AG04449 (cell line): ENCODE measurements around the gene CFAP97D1.
A peak's percentile ranks its signal among the peaks of the same experiment; 100 is the strongest.
"Not testable (repeated sequence)": the region's sequence is repeated elsewhere in the genome, so short reads cannot be mapped to it uniquely, and the experiment has no call there.

Experiments used
- CTCF ChIA-PET: fragments of 350-600 bp; formaldehyde crosslinking; extraction: SDS; loops from one replicate; lab custom pipeline; 2021; ENCODE audit warnings: antibody characterized with exemption; lab: Yijun Ruan, JAX
- POLR2A ChIA-PET: fragments of 400-600, 350-600 bp; formaldehyde crosslinking; extraction: SDS; loops from one replicate; lab custom pipeline; 2020; ENCODE audit warnings: antibody characterized with exemption, inconsistent platforms; lab: Yijun Ruan, JAX
- DNase-seq: peaks from one replicate; pipeline ENCODE4 v3.0.0-alpha.2; 2010; ENCODE audit warnings: low read depth, low spot score
- H3K4me3 ChIP-seq: 2 replicates; pipeline ENCODE4 v1.5.1; 2011; ENCODE audit warnings: low read depth, mild to moderate bottlenecking, control low read depth, low read length
- CTCF ChIP-seq: IDR thresholded peaks from one replicate; pipeline ENCODE4 v1.5.1; 2011; ENCODE audit warnings: mild to moderate bottlenecking, moderate library complexity, low read length, control low read depth, inconsistent platforms; ENCODE audit not compliant: insufficient read depth; ENCODE audit errors: missing control alignments

The CFAP97D1 gene

GRCh38 chr17:43790311-43790940, 10.2 kb downstream of the CFAP97D1 start:
- no peak for DNase-seq
- CTCF ChIA-PET = interaction anchor here (1.0 to 2.9 kb wide), 6 partner anchors 9 to 87 kb away, joined by 3 to 15 read pairs (median 4); partner anchors contain the start of gene CD300LG

GRCh38 chr17:43791589-43791988, 11.4 kb downstream of the CFAP97D1 start:
- DNase-seq = no peak
- no peak overlapping the region for H3K4me3 ChIP-seq
- POLR2A ChIA-PET = no interaction called here
- TF ChIP-seq CTCF = no peak
- CTCF ChIA-PET = interaction anchor here (0.6 to 1.0 kb wide), 2 partner anchors 86 to 540 kb away, joined by 3 read pairs; no protein-coding TSS in a partner anchor

More at GRCh38 chr17:43790311-43790940, 10.2 kb downstream of the CFAP97D1 start:
- POLR2A ChIA-PET = no interaction called here
- H3K4me3 ChIP-seq = no peak overlapping the region
- peak; percentile 40 for TF ChIP-seq CTCF

GRCh38 chr17:43792668-43793067, 12.4 kb downstream of the CFAP97D1 start:
- H3K4me3 ChIP-seq, DNase-seq, POLR2A ChIA-PET: not testable (repeated sequence)
- CTCF ChIA-PET = interaction anchor here (1.0 kb wide), 1 partner anchor 85 kb away, joined by 3 read pairs; no protein-coding TSS in a partner anchor

- POLR2A ChIA-PET, DNase-seq, CTCF ChIA-PET, H3K4me3 ChIP-seq: not testable (repeated sequence)
Observed at GRCh38 chr17:43798024-43798423, 17.8 kb downstream of the CFAP97D1 start.

GRCh38 chr17:43799047-43799446, 18.8 kb downstream of the CFAP97D1 start:
- CTCF ChIA-PET = interaction anchor here (1.3 to 1.4 kb wide), 2 partner anchors 9 to 14 kb away, joined by 4 to 5 read pairs; no protein-coding TSS in a partner anchor
- POLR2A ChIA-PET = no interaction called here

GRCh38 chr17:43800736-43801135, 20.5 kb downstream of the CFAP97D1 start:
- no peak overlapping the region for H3K4me3 ChIP-seq
- no peak for TF ChIP-seq CTCF
- POLR2A ChIA-PET = no interaction called here
- no peak for DNase-seq
- CTCF ChIA-PET = interaction anchor here (1.6 kb wide), 1 partner anchor 106 kb away, joined by 4 read pairs; no protein-coding TSS in a partner anchor

More at GRCh38 chr17:43799047-43799446, 18.8 kb downstream of the CFAP97D1 start:
- H3K4me3 ChIP-seq = no peak overlapping the region
- no peak for DNase-seq
- TF ChIP-seq CTCF = no peak

GRCh38 chr17:43801844-43802243, 21.6 kb downstream of the CFAP97D1 start:
- TF ChIP-seq CTCF = no peak
- no peak for DNase-seq
- CTCF ChIA-PET = interaction anchor here (1.6 kb wide), 1 partner anchor 108 kb away, joined by 4 read pairs; no protein-coding TSS in a partner anchor
- POLR2A ChIA-PET = no interaction called here
- no peak overlapping the region for H3K4me3 ChIP-seq
